ACC112 (cell line): ENCODE measurements around the gene TRAF3IP1.

Experiments
- H2AFZ ChIP-seq: fragments of 200-600 bp; sonication (generic); one replicate; pipeline ENCODE4 v1.6.0; 2017; ENCODE audit warnings: antibody characterized with exemption, low read length; ENCODE audit not compliant: unreplicated experiment
- H3K27ac ChIP-seq: fragments of 200-600 bp; sonication (generic); 2 replicates; pipeline ENCODE4 v1.5.1; 2014; ENCODE audit warnings: low read depth, mild to moderate bottlenecking, antibody characterized with exemption, low read length, moderate library complexity
- H3K27me3 ChIP-seq: fragments of 200-600 bp; sonication (generic); 2 replicates; pipeline ENCODE4 v1.6.1; 2014; ENCODE audit warnings: mild to moderate bottlenecking, antibody characterized with exemption, low read length, moderate library complexity, mixed read lengths; ENCODE audit not compliant: insufficient read depth
- H3K36me3 ChIP-seq: fragments of 200-600 bp; sonication (generic); 2 replicates; pipeline ENCODE4 v1.6.1; 2016; ENCODE audit warnings: mild to moderate bottlenecking, antibody characterized with exemption, low read length, moderate library complexity, mixed read lengths; ENCODE audit not compliant: insufficient read depth
- H3K4me1 ChIP-seq: fragments of 200-600 bp; sonication (generic); one replicate; pipeline ENCODE4 v1.6.1; 2016; ENCODE audit warnings: low read length, mixed read lengths; ENCODE audit not compliant: insufficient read depth, unreplicated experiment, control insufficient read depth
- H3K4me3 ChIP-seq: fragments of 200-600 bp; sonication (generic); 2 replicates; pipeline ENCODE4 v1.5.1; 2014; ENCODE audit warnings: mild to moderate bottlenecking, low read depth, low read length
- H3K79me2 ChIP-seq: fragments of 200-600 bp; sonication (generic); one replicate; pipeline ENCODE4 v1.6.0; 2016; ENCODE audit warnings: low read length; ENCODE audit not compliant: control insufficient read depth, unreplicated experiment, insufficient read depth

Gene TRAF3IP1

DNA sequence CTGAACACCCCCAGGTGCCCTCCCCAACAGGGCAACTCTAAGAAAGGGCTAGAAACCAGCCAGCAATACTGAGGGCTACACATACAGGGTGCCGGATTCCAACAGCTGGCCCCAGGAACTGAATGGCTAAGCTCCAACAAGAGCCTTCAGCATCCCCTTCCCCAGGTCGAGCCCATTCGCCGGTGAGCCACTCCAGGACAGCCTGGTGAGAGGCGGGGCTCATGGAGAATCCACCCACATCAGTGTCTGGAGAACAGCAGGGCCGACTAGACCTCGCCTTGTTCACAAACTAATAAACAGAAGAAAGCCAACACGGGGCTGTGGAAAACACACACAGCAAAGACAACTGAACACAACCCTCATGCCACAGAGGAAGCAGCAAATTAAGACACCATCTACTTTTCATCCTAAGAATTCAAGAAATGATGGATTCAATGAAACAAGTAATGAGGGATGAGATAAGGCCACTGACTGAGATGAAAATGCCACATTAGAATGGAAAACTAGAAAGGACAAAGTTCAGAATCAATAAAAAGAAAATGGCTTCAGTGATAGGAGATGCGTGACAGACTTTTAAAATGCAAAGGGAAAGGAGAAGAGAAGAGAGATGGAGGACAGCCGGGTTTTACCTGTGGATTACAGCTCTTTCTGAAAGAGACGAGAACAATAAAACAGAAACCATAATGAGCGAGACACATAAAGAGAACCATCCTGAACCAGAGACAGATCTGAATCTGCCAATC lies 40.1 kb upstream of the TRAF3IP1 start:
- Histone ChIP-seq H3K4me3 (no peak overlapping the region), H2AFZ (no peak overlapping the region), H3K4me1 (peaks cover 3% of the 10 kb centered on the region), H3K27me3 (no peaks in the 10 kb centered on the region), H3K79me2 (no peaks in the 10 kb centered on the region), H3K36me3 (no peaks in the 10 kb centered on the region), H3K27ac (no peak overlapping the region)

DNA sequence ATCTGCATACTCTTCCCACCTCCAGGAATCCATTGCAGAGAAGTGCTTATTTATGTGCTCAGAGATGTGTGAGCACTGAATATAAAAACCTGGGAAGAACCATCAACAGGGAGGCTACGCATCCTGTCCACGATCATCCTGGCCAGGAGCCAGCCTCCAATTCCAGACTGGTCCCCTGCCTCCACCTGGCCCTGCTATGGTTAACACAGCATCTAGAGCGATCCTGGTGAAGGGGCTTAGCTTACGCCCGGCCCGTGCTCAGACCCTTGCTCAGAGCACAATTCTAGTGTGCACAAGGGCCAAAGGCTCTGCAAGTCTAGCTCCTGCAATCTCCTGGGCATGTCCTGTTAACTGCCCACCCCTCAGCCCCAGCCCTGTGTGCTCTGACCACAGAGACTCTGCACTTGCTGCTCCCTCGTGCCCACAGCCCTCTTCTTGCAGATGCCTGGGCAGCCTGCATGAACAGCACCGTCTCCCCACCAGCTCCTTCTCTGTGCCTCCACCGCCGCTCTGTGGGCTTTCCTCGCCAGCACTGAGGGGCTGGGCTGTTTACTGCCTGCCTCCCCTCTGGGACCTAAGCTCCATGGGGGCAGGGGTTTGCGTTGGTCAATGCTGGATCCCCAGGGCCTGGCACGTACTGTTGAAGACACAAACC lies 38.4 kb upstream of the TRAF3IP1 start:
- Histone ChIP-seq H3K4me1 (peaks cover 20% of the 10 kb centered on the region), H3K79me2 (peaks cover 3% of the 10 kb centered on the region), H3K4me3 (no peak overlapping the region), H3K27ac (no peak overlapping the region), H3K36me3 (no peaks in the 10 kb centered on the region), H2AFZ (no peak overlapping the region), H3K27me3 (no peaks in the 10 kb centered on the region)

DNA sequence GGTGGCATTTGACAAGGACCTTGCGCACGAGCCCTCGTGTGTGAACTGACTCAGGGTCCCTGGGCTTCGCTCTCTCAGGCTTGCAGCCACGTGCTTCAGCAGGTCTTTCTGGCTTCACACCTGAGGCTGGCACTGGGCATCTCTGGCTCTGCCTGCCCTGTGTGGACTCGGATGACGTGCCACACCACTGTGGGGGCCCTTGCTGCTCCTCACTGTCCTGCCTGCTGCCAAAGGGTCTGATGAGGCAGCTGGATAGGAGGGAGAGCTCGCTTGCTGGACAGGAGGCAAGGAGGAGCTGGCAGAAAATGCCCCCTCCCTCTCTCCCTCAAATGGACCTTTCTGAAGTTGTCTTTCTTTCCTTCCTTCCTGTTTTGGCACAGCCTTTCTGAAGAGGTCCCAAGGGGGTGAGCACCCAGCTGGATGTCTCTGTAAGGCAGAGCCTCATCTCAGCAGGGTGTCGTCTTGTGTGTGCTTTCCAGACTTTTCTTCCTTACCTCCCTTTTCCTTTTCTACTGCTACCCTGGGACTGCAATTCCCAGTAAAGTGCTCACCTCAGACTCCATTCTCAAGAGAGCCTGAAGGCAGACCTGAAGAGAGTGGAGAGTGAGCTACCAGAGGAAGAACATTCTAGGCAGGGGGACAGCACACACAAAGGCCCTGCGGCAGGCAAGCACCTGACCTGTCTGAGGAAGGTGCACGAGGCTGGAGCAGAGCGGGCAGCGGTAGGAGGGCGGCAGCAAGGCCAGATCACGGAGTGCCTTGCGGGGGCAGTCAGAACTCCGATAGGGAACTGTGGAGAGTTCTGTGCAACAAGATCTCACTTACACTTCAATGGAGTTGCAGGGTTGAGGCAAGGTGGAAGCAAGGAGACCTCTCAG lies 37.2 kb upstream of the TRAF3IP1 start:
- H2AFZ ChIP-seq, result no peak overlapping the region
- no peak overlapping the region for H3K27ac ChIP-seq
- no peaks in the 10 kb centered on the region for H3K27me3 ChIP-seq
- H3K4me3 ChIP-seq, result no peak overlapping the region
- peaks cover 29% of the 10 kb centered on the region for H3K4me1 ChIP-seq
- H3K36me3 ChIP-seq, result no peaks in the 10 kb centered on the region
- peaks cover 3% of the 10 kb centered on the region for H3K79me2 ChIP-seq

DNA sequence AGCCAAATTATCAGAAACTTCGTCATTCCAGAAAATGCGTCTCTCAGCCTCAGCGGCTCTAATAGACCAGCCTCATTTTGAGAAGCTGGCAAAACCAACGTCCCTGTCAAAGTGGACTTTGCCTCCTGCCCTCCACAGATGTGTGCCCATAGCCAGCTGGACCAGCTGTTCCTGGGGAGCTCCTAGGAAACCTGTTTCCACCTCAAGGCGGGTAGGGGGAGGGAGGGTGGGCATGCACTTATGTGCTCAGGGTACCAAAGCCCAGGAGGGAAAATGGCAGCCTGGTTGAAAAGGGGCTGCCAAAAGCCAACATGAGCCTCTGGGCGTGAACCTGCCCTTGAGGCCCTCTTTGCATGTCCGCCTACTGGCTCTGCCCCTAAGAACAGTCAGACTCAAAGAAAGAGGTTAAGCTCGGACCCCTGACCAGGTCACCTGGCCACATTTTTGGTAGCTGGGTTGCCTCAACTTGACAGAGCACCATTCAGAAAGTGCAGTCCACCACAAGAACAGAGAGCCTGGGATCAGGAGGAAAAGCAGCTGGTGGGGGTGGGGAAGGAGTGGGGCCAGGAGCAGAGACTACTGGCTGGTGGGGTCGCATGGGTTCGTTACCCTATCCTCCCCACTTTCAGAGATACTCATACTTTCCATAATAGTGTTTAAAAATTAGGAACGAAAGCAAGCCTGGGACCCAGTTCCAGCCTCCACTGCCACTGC lies 35.4 kb upstream of the TRAF3IP1 start:
- Histone ChIP-seq H3K79me2 (peaks cover 3% of the 10 kb centered on the region), H3K4me1 (peaks cover 29% of the 10 kb centered on the region), H3K4me3 (peak overlapping the region; percentile 40; the same call in 1 of the 2 replicates), H3K36me3 (no peaks in the 10 kb centered on the region), H3K27me3 (no peaks in the 10 kb centered on the region), H2AFZ (no peak overlapping the region), H3K27ac (peak overlapping the region; percentile 84)

DNA sequence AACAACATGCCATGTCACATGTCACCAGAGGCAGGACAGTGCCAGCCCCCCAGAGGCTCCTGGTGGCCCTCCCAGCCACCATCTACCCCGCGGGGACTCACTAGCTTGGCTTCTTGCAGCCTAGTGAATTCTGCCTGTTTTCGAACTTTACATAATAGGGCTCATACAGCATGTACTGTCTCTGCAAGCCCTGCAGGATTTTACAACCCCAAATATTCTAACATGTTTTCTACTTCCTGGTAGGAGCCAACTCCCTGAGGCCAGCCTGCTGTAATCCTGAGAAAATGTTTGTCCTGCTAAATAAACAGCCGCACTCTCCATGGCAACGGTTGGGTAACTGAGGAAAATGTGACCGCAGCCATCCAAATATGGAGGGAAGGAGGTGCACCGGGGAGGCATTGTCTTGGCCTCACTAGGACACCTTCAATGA lies 34.6 kb upstream of the TRAF3IP1 start:
- peak overlapping the region; percentile 84 for H3K27ac ChIP-seq
- no peaks in the 10 kb centered on the region for H3K36me3 ChIP-seq
- H2AFZ ChIP-seq, result no peak overlapping the region
- H3K4me3 ChIP-seq, result peak overlapping the region; percentile 40; the same call in 1 of the 2 replicates
- peaks cover 3% of the 10 kb centered on the region for H3K79me2 ChIP-seq
- H3K27me3 ChIP-seq, result no peaks in the 10 kb centered on the region
- H3K4me1 ChIP-seq, result peaks cover 29% of the 10 kb centered on the region

DNA sequence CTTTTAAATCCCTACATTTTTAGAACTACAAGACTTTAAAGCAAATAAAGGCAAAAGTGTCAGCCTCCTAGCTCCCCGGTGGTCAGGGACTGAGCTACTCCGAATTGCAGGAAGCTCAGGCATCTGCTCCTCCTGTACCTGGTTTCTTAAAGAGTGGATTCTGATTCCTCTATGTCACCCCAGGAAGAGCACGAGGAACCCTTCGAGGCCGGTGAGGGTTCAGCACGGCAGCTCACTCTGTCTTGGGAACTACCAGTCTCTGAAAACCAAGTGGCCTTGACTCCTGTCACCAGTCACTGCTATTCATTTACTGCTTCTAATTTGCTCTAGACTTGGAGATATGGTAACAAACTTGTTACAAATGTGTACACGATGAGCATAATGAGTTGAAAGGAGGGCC lies 34.2 kb upstream of the TRAF3IP1 start:
- H3K36me3 ChIP-seq, result no peaks in the 10 kb centered on the region
- peak overlapping the region; percentile 84 for H3K27ac ChIP-seq
- peaks cover 3% of the 10 kb centered on the region for H3K79me2 ChIP-seq
- peaks cover 29% of the 10 kb centered on the region for H3K4me1 ChIP-seq
- H2AFZ ChIP-seq, result no peak overlapping the region
- no peaks in the 10 kb centered on the region for H3K27me3 ChIP-seq
- no peak overlapping the region for H3K4me3 ChIP-seq

DNA sequence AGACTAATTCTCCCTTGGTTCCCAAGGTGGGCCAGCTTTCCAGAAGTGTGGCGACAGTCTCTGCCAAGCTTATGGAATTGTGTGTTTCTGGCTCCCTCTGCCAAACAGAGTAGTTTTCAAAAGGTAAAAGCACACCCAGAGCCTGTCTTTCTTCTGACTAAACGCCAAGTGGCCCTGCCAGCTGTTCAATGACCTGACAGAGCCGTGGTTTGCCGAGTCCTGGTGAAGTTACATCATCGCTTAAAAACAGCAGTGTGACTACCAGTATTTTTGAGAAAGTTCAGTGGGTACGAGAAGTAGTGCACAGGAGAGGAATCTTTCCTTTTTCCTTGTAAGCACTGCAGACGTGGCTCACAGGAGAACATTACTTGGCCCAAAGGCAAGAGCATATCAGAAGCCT lies 33.8 kb upstream of the TRAF3IP1 start:
- Histone ChIP-seq H3K79me2 (peaks cover 3% of the 10 kb centered on the region), H2AFZ (no peak overlapping the region), H3K4me3 (peak overlapping the region; percentile 15; the same call in 1 of the 2 replicates), H3K27ac (peak overlapping the region; percentile 84), H3K27me3 (no peaks in the 10 kb centered on the region), H3K36me3 (no peaks in the 10 kb centered on the region), H3K4me1 (peaks cover 29% of the 10 kb centered on the region)

DNA sequence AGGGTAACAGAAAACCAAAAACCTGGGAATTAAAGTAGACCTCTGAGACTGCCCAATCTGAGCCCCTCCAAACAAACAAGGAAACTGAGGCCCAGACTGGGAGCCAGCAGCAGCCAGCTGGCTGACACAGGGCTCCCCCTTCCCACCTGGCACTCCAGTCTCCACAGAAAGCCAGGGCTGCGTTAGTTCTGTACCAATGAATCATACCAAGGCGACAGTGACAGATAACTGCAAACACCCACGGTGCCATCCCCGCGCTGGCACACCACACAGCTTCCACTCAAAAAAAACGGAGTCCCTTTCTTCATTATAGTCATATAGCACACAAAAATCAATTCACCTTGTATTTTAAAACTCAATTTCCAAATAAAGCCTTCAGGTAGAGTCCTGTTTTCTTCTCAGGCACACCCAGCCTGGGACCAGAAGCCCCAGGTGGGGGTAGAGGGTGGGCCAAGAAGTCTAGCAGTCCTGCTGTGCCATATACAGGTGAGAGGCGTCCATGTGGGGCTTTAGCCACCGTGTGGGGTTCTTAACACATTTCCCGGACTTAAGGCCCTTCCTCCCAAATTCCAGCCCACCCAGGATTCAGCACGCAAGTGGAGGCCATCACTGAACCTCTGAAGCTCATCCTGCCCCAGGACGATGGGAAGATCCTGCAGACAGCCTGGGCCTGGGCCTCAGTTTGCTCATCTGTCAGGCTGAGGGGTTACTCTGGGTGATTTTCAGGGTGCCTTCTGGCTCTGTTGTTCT lies 33.2 kb upstream of the TRAF3IP1 start:
- Histone ChIP-seq H3K36me3 (no peaks in the 10 kb centered on the region), H3K4me3 (peak overlapping the region; percentile 15), H3K27ac (peak overlapping the region; percentile 84), H3K27me3 (no peaks in the 10 kb centered on the region), H3K79me2 (peaks cover 3% of the 10 kb centered on the region), H2AFZ (no peak overlapping the region), H3K4me1 (peaks cover 29% of the 10 kb centered on the region)

DNA sequence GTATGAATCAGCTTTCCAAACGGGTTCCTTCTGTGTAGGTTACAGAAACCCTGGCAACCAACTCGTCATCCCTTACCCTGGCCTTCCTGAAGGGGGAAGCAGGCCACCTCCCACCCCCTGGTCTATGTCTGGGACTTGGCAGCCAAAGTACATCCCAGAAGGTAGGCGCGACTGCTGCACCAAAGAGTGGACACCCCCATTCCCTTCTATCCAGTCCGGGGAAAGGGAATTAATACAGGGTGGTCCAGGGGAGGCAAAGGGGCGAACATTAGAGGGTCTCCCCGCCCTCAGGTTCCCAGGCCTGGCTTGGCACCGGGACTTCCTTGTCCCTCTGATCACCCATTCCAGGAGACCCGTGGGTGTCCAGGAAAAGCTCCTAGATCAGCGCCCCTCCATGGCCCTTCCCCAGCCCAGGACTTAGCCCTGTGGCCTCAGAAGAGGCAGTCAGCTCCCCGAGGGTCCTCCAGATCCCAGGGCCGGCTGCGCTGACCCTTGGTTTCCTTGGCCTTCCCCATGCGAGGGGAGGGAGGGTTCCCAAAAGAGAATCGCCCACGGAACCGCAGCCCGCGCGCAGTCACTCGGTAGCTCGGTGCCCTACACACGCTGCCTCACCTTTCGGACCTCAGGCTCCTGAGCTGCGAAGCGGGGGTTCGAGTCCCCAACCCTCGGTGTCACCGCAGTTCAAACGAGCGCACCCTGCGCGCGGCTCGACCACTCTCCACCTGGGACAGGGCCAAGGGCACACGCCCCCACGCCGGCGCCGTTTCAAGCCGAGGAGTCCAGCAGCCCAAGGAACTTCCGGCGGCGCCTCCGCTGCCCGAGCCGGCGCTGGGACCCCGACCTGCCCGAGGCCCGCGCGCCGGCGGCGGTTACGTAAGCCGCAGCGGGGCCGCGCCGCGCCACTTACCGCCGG lies 32.3 kb upstream of the TRAF3IP1 start, which contains the start of gene PER2:
Gene PER2, minus strand, starts transcription at position 874 of the 913 bp plus-strand sequence. CDS start 10,674 bp downstream, outside the sequence.
- no peaks in the 10 kb centered on the region for H3K27me3 ChIP-seq
- peaks cover 29% of the 10 kb centered on the region for H3K4me1 ChIP-seq
- H3K79me2 ChIP-seq, result peaks cover 3% of the 10 kb centered on the region
- H3K36me3 ChIP-seq, result no peaks in the 10 kb centered on the region
- peak within 1 kb of the TSS; percentile 61 for H2AFZ ChIP-seq
- peak within 1 kb of the TSS; percentile 81 for H3K4me3 ChIP-seq
- H3K27ac ChIP-seq, result peak within 1 kb of the TSS; percentile 84
